HL-60 (cell line): ENCODE results near the gene CD82.

Source experiments
- TF ChIP-seq, protein P1 (sequence below): IDR thresholded peaks from one replicate; pipeline ENCODE4 v1.5.1; 2011; ENCODE audit warnings: low read length, control low read depth, inconsistent platforms; ENCODE audit not compliant: insufficient read depth
- TF ChIP-seq, protein P2 (sequence below): IDR thresholded peaks from 2 replicates; pipeline ENCODE4 v1.6.1; 2012; ENCODE audit warnings: low read depth; ENCODE audit not compliant: insufficient replicate concordance

GRCh38 chr11:44585421-44585820 lies 20.0 kb downstream of the CD82 start:
- TF ChIP-seq, protein P1, sequence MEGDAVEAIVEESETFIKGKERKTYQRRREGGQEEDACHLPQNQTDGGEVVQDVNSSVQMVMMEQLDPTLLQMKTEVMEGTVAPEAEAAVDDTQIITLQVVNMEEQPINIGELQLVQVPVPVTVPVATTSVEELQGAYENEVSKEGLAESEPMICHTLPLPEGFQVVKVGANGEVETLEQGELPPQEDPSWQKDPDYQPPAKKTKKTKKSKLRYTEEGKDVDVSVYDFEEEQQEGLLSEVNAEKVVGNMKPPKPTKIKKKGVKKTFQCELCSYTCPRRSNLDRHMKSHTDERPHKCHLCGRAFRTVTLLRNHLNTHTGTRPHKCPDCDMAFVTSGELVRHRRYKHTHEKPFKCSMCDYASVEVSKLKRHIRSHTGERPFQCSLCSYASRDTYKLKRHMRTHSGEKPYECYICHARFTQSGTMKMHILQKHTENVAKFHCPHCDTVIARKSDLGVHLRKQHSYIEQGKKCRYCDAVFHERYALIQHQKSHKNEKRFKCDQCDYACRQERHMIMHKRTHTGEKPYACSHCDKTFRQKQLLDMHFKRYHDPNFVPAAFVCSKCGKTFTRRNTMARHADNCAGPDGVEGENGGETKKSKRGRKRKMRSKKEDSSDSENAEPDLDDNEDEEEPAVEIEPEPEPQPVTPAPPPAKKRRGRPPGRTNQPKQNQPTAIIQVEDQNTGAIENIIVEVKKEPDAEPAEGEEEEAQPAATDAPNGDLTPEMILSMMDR = no peak
- TF ChIP-seq, protein P2, sequence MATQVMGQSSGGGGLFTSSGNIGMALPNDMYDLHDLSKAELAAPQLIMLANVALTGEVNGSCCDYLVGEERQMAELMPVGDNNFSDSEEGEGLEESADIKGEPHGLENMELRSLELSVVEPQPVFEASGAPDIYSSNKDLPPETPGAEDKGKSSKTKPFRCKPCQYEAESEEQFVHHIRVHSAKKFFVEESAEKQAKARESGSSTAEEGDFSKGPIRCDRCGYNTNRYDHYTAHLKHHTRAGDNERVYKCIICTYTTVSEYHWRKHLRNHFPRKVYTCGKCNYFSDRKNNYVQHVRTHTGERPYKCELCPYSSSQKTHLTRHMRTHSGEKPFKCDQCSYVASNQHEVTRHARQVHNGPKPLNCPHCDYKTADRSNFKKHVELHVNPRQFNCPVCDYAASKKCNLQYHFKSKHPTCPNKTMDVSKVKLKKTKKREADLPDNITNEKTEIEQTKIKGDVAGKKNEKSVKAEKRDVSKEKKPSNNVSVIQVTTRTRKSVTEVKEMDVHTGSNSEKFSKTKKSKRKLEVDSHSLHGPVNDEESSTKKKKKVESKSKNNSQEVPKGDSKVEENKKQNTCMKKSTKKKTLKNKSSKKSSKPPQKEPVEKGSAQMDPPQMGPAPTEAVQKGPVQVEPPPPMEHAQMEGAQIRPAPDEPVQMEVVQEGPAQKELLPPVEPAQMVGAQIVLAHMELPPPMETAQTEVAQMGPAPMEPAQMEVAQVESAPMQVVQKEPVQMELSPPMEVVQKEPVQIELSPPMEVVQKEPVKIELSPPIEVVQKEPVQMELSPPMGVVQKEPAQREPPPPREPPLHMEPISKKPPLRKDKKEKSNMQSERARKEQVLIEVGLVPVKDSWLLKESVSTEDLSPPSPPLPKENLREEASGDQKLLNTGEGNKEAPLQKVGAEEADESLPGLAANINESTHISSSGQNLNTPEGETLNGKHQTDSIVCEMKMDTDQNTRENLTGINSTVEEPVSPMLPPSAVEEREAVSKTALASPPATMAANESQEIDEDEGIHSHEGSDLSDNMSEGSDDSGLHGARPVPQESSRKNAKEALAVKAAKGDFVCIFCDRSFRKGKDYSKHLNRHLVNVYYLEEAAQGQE = no peak
